Body of pancreas (tissue), 4 donors: Measurements from ENCODE around the gene AKT1S1. TPM values are rescaled to one million over a fixed set of nuclear protein-coding genes. Genes with fewer than 3 reads are reported as not detected.

Source experiments
- ATAC-seq: fragments of 150-250 bp; one replicate; pipeline ENCODE4 v1.9.1; 2016
- DNase-seq, 4 donors: peaks; one replicate each; pipeline ENCODE4 v3.0.0-alpha.2; 2019
- H3K27ac ChIP-seq, 4 donors: fragments of 200-600 bp; sonication (generic); 1 replicate in 3 of 4; 2 replicates in 1 of 4; pipeline versions ENCODE4 v1.5.1 to v1.6.1; 2016 to 2019; ENCODE audit warnings: mild to moderate bottlenecking in 1 of 4, mixed read lengths in 1 of 4, moderate library complexity in 1 of 4
- H3K27me3 ChIP-seq, 2 donors: fragments of 200-600 bp; sonication (generic); one replicate each; pipeline ENCODE4 v1.6.0; 2016; ENCODE audit warnings: mild to moderate bottlenecking in 1 of 2
- H3K36me3 ChIP-seq, 2 donors: fragments of 200-600 bp; sonication (generic); replicated peaks in 1 of 2; 2 replicates each; pipeline ENCODE4 v1.5.1; 2016; ENCODE audit warnings: low read depth in 2 of 2; ENCODE audit not compliant: insufficient read depth in 1 of 2
- H3K4me1 ChIP-seq: fragments of 200-600 bp; sonication (generic); one replicate; pipeline ENCODE4 v1.6.0; 2016
- H3K4me3 ChIP-seq, 2 donors: fragments of 200-600 bp; sonication (generic); 1 replicate in 1 of 2; 2 replicates in 1 of 2; pipeline ENCODE4 v1.5.1; 2016 to 2019
- H3K9me3 ChIP-seq, 3 donors: fragments of 200-600 bp; sonication (generic); 1 replicate in 2 of 3; 2 replicates in 1 of 3; pipeline ENCODE4 v1.5.1; 2016
- POLR2A ChIP-seq, 3 donors: fragments of 450-650 bp; IDR thresholded peaks; one replicate each; pipeline ENCODE4 v1.6.1; 2016; ENCODE audit warnings: antibody characterized with exemption in 3 of 3, mild to moderate bottlenecking in 2 of 3
- WGBS, 2 donors: methylation state at CpG; one replicate each; pipeline ENCODE4 v1.1.5; 2017; 5-methylcytosine and 5-hydroxymethylcytosine counted together
- intact Hi-C: fragments of 100-400 bp; cut with DNase I; formaldehyde crosslinking; loops from one replicate; pipeline ENCODE4 v1.15.1; 2023
- total RNA-seq, 2 donors: library from RNA; depleted of rRNA; stranded (reverse); fragments of >200 nt; gene quantifications; one replicate each; pipeline ENCODE4 v1.1.0, GENCODE V29; 2016
- TF ChIP-seq, protein P1 (sequence below), 7 experiments: fragments of 450-650 bp in 4 of 7; fragments of 200-600 bp in 3 of 7; sonication (generic) in 3 of 7; IDR thresholded peaks; one replicate each; pipeline ENCODE4 v1.5.1; 2016 to 2019; ENCODE audit warnings: antibody characterized with exemption in 7 of 7

AKT1S1 gene
- total RNA-seq, 2 donors from 2014 or later: 7.5 to 20.1 TPM

DNA sequence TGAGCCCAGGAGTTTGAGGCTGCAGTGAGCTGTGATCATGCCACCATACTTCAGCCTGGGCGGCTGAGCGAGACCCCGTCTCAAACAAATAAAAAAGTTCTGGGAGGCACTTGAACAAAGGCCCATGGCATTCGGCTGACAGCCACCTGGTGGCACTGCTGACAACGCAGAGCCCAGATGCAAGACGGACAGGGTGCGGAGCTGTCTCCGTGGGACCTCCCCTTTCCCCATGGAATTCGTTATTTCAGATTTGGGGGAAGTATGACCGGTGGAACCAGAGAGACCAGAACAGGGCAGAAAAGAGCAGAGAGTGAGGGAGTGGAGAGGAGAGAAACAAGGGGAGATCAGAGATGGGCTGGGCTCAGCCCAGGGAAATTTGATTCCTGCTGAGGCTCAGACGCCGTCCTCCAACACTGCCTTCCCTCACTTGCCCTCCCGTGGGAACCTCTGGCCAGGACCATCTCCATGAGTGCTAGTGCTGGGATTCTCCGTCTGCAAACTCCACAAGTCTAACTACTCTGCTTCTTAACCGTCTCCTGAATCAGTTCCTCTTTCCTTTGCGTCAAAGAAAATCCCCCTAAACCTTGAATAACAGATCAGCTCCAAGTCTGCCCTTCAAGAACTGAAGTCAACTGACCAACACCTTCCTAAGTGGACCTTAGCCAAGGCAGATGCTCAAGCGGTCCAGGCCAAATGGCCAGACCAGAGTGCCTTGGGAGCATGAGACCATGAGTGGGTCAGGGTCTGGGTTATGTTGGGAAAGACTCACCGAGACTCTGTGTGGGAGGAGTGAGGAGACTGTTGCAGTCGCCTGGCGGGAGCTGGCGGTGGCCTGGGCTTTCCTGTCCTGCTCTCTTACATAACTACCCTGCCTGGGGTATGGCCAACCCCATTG, 39.9 kb upstream of the AKT1S1 start:
- Histone ChIP-seq H3K36me3 (no peaks in the 10 kb centered on the region), H3K27me3 (no peaks in the 10 kb centered on the region), H3K9me3 (no peaks in the 10 kb centered on the region), H3K27ac (no peak overlapping the region), H3K4me3 (no peak overlapping the region), H3K4me1 (no peaks in the 10 kb centered on the region)
- no peak for TF ChIP-seq POLR2A (IDR thresholded peaks at IDR 0.05)
- TF ChIP-seq, protein P1, sequence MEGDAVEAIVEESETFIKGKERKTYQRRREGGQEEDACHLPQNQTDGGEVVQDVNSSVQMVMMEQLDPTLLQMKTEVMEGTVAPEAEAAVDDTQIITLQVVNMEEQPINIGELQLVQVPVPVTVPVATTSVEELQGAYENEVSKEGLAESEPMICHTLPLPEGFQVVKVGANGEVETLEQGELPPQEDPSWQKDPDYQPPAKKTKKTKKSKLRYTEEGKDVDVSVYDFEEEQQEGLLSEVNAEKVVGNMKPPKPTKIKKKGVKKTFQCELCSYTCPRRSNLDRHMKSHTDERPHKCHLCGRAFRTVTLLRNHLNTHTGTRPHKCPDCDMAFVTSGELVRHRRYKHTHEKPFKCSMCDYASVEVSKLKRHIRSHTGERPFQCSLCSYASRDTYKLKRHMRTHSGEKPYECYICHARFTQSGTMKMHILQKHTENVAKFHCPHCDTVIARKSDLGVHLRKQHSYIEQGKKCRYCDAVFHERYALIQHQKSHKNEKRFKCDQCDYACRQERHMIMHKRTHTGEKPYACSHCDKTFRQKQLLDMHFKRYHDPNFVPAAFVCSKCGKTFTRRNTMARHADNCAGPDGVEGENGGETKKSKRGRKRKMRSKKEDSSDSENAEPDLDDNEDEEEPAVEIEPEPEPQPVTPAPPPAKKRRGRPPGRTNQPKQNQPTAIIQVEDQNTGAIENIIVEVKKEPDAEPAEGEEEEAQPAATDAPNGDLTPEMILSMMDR (IDR thresholded peaks at IDR 0.05): no peak
- intact Hi-C loops: no loop called here
- no peak for DNase-seq
- 85 to 92% methylated on average over 21 of the region's 21 CpGs for WGBS, 2 donors
- ATAC-seq: peak; percentile 15

DNA sequence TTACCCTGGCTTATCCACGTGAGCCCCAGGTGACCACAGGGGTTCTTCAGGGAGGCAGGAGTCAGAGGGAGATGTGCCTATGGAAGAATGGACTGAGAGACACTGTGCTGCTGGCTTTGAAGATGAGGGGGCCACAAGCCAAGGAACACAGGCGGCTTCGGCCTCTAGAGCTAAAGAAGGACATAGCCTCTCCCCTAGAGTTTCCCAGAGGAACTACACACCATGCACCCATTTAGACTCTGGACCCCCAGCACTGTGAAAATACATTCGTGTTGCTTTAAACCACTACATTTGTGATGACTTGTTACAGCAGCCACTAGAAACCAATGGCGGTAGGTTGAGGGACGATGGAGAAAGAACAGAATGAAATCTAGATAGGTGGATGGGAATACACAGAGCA, 38.1 kb upstream of the AKT1S1 start:
- Histone ChIP-seq H3K27ac (no peak overlapping the region), H3K9me3 (no peaks in the 10 kb centered on the region), H3K27me3 (no peaks in the 10 kb centered on the region), H3K4me3 (no peak overlapping the region), H3K36me3 (no peaks in the 10 kb centered on the region), H3K4me1 (no peaks in the 10 kb centered on the region)
- 96 to 97% methylated on average over 6 of the region's 6 CpGs for WGBS, 2 donors
- no peak for DNase-seq
- TF ChIP-seq, protein P1 (IDR thresholded peaks at IDR 0.05): no peak
- TF ChIP-seq POLR2A (IDR thresholded peaks at IDR 0.05): no peak
- no peak for ATAC-seq
- intact Hi-C loops: no loop called here

DNA sequence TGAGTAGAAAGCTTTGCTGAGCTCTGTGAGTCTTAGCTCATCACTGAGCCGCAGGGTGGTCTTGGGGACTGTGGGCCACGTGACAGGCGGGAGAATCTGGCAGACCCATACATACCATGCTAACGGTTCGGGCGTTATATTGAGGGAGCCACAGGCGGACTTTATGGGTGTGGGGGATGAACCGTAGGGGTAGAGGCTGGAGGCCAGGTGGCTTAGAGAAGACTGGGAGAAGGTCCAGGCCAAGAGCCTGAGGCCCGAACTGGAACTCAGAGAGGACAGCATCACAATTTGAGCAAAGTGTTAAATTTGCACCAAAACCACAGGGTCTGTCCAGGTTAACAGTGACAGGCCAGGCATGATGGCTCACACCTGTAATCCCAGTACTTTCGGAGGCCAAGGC, 36.6 kb upstream of the AKT1S1 start:
- Histone ChIP-seq H3K27ac (no peak overlapping the region), H3K4me3 (no peak overlapping the region), H3K4me1 (no peaks in the 10 kb centered on the region), H3K9me3 (no peaks in the 10 kb centered on the region), H3K36me3 (peaks cover 0 to under 1% of the 10 kb centered on the region in 2 donors), H3K27me3 (no peaks in the 10 kb centered on the region)
- intact Hi-C loops: no loop called here
- TF ChIP-seq, protein P1 (IDR thresholded peaks at IDR 0.05): no peak
- no peak for TF ChIP-seq POLR2A (IDR thresholded peaks at IDR 0.05)
- WGBS, 2 donors: 88 to 92% methylated on average over 10 of the region's 10 CpGs
- DNase-seq (no peak), ATAC-seq (no peak)

DNA sequence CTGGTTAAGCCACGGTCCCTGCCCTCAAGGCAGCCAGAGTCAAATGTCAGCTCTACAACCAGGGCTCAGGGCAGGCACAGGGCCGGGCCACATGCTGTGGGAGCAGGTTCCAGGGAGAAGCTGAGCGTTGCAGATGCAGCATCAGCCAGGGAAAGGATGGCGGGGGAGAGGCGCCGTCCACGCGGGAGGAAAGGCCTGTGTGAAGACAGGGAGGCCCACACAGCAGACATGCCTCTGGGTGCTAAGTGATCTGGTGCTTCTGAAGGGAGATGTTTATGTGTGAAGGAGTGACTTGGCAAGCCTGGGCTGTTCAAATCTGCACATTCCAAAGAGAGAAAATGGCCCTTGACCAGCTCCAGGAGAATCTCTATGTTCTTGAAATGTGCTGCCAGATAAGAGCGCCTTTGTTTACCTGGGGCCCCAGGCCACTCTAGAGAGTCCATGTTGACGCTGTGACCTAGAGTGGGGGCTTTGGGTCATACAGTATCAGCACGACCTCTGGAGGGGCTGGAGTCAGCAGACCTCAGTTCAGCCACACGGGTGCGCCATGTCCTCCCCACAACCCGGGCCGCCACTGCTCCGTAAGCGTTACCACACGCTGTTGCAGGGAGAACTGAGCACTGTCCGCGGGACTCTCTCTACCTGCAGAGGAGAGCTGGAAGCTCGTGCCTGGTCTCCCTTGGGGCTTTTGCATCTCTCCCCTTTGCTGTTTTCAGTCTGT, 36.0 kb upstream of the AKT1S1 start:
- Histone ChIP-seq H3K36me3 (peaks cover 0 to 6% of the 10 kb centered on the region in 2 donors), H3K4me3 (no peak overlapping the region), H3K27ac (no peak overlapping the region), H3K27me3 (no peaks in the 10 kb centered on the region), H3K9me3 (no peaks in the 10 kb centered on the region), H3K4me1 (no peaks in the 10 kb centered on the region)
- WGBS, 2 donors: 88 to 93% methylated on average over 12 to 21 of the region's 21 CpGs
- TF ChIP-seq, protein P1 (IDR thresholded peaks at IDR 0.05): no peak
- TF ChIP-seq POLR2A (IDR thresholded peaks at IDR 0.05): no peak
- intact Hi-C loops: no loop called here
- DNase-seq: no peak
- ATAC-seq: no peak
